Esophagus muscularis mucosa (tissue), 4 donors: ENCODE measurements around the gene BMP2K. TPM values are rescaled to one million over a fixed set of nuclear protein-coding genes. Genes with fewer than 3 reads are reported as not detected.

ENCODE experiments used
- DNase-seq: peaks from one replicate; pipeline ENCODE4 v3.0.0-alpha.2; 2017; ENCODE audit errors: extremely low spot score
- H3K27ac ChIP-seq, 4 donors: fragments of 200-600 bp; sonication (generic); replicated peaks in 1 of 4; 1 replicate in 3 of 4; 2 replicates in 1 of 4; pipeline ENCODE4 v1.5.1; 2016 to 2019; ENCODE audit warnings: mild to moderate bottlenecking in 1 of 4
- H3K27me3 ChIP-seq, 4 donors: fragments of 200-600 bp; sonication (generic); one replicate each; pipeline versions ENCODE4 v1.5.1 to v1.6.0; 2016 to 2019
- H3K36me3 ChIP-seq, 4 donors: fragments of 200-600 bp; sonication (generic); one replicate each; pipeline ENCODE4 v1.5.1; 2016 to 2019
- H3K4me1 ChIP-seq, 4 donors: fragments of 200-600 bp; sonication (generic); one replicate each; pipeline ENCODE4 v1.5.1; 2016 to 2019
- H3K4me3 ChIP-seq, 4 donors: fragments of 200-600 bp; sonication (generic); 1 replicate in 2 of 4; 2 replicates in 2 of 4; pipeline ENCODE4 v1.5.1; 2016 to 2019; ENCODE audit warnings: mild to moderate bottlenecking in 4 of 4, moderate library complexity in 1 of 4
- H3K9me3 ChIP-seq, 4 donors: fragments of 200-600 bp; sonication (generic); 1 replicate in 3 of 4; 2 replicates in 1 of 4; pipeline ENCODE4 v1.5.1; 2016 to 2019
- EP300 ChIP-seq: sonication (generic); formaldehyde crosslinking; IDR thresholded peaks from one replicate; pipeline ENCODE4 v1.6.1; 2017; ENCODE audit warnings: antibody characterized with exemption
- POLR2A ChIP-seq: fragments of 450-650 bp; IDR thresholded peaks from one replicate; pipeline ENCODE4 v1.6.1; 2017; ENCODE audit warnings: antibody characterized with exemption, moderate library complexity, mild to moderate bottlenecking, low read depth
- POLR2AphosphoS5 ChIP-seq, 2 donors: sonication (generic); formaldehyde crosslinking; IDR thresholded peaks; one replicate each; pipeline ENCODE4 v1.6.1; 2017; ENCODE audit warnings: antibody characterized with exemption in 2 of 2
- WGBS: methylation state at CpG from one replicate; pipeline ENCODE4 v1.1.5; 2018; 5-methylcytosine and 5-hydroxymethylcytosine counted together
- intact Hi-C: fragments of 100-400 bp; cut with DNase I; formaldehyde crosslinking; loops from one replicate; pipeline ENCODE4 v1.15.1; 2023
- total RNA-seq, 4 donors: library from RNA; depleted of rRNA; stranded (reverse); fragments of >200 nt; gene quantifications; one replicate each; pipeline versions ENCODE4 v1.1.0 to v1.2.1, GENCODE V29; 2016
- TF ChIP-seq, protein P1 (sequence below), 3 experiments: fragments of 200-600 bp in 2 of 3; fragments of 450-650 bp in 1 of 3; sonication (generic) in 2 of 3; IDR thresholded peaks; one replicate each; pipeline ENCODE4 v1.5.1; 2017 to 2019; ENCODE audit warnings: antibody characterized with exemption in 3 of 3, mild to moderate bottlenecking in 2 of 3, moderate library complexity in 1 of 3

BMP2K gene
- total RNA-seq, 4 donors from 2014 or later, result 42.5 to 53.0 (median 45.0) TPM

DNA sequence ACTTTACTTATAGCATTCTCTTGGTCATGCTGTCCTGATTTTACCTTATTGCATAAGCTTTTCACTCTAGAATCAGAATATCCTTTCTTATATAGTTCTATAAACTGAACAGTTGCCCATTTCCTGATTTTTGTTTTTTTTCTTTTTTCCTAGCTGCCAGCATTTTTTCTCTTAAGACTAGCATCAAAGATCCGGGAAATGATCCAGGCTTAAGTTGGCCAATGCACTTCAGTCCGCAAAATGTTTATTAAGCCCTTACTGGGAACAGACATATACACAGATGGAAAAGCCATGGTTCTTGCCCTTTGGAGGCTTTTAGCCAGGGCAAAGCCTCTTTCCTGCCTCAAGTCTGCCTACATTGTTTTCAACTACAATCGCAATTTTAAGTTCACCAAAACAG, 10.1 kb upstream of the BMP2K start:
- TF ChIP-seq, protein P1, sequence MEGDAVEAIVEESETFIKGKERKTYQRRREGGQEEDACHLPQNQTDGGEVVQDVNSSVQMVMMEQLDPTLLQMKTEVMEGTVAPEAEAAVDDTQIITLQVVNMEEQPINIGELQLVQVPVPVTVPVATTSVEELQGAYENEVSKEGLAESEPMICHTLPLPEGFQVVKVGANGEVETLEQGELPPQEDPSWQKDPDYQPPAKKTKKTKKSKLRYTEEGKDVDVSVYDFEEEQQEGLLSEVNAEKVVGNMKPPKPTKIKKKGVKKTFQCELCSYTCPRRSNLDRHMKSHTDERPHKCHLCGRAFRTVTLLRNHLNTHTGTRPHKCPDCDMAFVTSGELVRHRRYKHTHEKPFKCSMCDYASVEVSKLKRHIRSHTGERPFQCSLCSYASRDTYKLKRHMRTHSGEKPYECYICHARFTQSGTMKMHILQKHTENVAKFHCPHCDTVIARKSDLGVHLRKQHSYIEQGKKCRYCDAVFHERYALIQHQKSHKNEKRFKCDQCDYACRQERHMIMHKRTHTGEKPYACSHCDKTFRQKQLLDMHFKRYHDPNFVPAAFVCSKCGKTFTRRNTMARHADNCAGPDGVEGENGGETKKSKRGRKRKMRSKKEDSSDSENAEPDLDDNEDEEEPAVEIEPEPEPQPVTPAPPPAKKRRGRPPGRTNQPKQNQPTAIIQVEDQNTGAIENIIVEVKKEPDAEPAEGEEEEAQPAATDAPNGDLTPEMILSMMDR (IDR thresholded peaks at IDR 0.05), result no peak
- H3K27me3 ChIP-seq, result no peaks in the 10 kb centered on the region
- intact Hi-C loops, result no loop called here
- no peak overlapping the region for H3K27ac ChIP-seq
- no peak for DNase-seq
- H3K4me1 ChIP-seq, result peaks cover 0 to 13% (median 8%) of the 10 kb centered on the region in 4 donors
- no peak overlapping the region for H3K4me3 ChIP-seq
- H3K36me3 ChIP-seq, result no peaks in the 10 kb centered on the region
- no peaks in the 10 kb centered on the region for H3K9me3 ChIP-seq
- WGBS, result 33% methylated on average over 3 of the region's 3 CpGs

DNA sequence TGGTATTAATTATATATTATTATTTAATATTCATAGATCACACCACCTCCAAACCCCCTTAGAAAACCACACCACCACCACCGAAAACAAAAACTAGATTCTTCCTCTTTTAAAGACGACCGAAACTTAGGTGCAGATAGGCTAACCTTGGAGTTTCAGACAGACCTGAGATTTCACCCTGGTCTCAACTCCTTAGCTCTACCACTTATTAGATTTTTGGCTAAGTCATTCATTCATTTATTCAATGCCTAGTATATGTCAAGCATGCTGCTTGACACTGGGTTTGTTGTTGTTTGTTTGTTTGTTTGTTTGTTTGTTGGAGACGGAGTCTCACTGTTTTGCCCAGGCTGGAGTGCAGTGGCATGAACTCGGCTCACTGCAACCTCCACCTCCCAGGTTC, 9.5 kb upstream of the BMP2K start:
- H3K4me1 ChIP-seq, result peaks cover 0 to 13% (median 8%) of the 10 kb centered on the region in 4 donors
- TF ChIP-seq POLR2A (no peak), EP300 (no peak), POLR2AphosphoS5 (IDR thresholded peaks at IDR 0.05) (no peak)
- TF ChIP-seq, protein P1 (IDR thresholded peaks at IDR 0.05), result no peak
- H3K9me3 ChIP-seq, result no peaks in the 10 kb centered on the region
- no peaks in the 10 kb centered on the region for H3K36me3 ChIP-seq
- no peak overlapping the region for H3K4me3 ChIP-seq
- intact Hi-C loops, result no loop called here
- no peak for DNase-seq
- no peaks in the 10 kb centered on the region for H3K27me3 ChIP-seq
- 92% methylated on average over 5 of the region's 5 CpGs for WGBS
- H3K27ac ChIP-seq, result no peak overlapping the region

DNA sequence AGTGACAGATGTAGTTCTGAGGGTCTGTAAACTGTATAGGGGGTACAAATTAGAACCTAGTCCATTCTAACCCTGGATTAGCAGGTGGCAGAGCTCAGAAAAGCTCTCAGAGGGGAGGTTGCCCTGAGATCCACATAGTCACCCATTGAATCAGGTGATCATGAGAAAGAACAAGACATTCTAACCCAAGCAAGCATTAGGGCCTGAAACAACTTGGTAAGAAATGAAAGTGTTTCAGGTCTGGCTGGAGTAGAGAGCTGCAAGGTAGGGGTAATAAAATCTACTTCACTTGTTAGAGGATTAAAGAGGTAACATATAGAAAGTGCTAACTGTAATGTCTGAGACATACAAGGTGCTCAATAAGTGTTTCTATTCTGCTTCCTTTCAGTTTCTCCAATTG, 8.8 kb upstream of the BMP2K start:
- Histone ChIP-seq H3K9me3 (no peaks in the 10 kb centered on the region), H3K36me3 (no peaks in the 10 kb centered on the region), H3K27me3 (no peaks in the 10 kb centered on the region), H3K27ac (no peak overlapping the region), H3K4me3 (no peak overlapping the region), H3K4me1 (peaks cover 0 to 13% (median 8%) of the 10 kb centered on the region in 4 donors)
- intact Hi-C loops, result no loop called here
- no peak for TF ChIP-seq POLR2A
- TF ChIP-seq EP300, result no peak
- TF ChIP-seq POLR2AphosphoS5 (IDR thresholded peaks at IDR 0.05), result no peak
- TF ChIP-seq, protein P1 (IDR thresholded peaks at IDR 0.05), result no peak
- no peak for DNase-seq

DNA sequence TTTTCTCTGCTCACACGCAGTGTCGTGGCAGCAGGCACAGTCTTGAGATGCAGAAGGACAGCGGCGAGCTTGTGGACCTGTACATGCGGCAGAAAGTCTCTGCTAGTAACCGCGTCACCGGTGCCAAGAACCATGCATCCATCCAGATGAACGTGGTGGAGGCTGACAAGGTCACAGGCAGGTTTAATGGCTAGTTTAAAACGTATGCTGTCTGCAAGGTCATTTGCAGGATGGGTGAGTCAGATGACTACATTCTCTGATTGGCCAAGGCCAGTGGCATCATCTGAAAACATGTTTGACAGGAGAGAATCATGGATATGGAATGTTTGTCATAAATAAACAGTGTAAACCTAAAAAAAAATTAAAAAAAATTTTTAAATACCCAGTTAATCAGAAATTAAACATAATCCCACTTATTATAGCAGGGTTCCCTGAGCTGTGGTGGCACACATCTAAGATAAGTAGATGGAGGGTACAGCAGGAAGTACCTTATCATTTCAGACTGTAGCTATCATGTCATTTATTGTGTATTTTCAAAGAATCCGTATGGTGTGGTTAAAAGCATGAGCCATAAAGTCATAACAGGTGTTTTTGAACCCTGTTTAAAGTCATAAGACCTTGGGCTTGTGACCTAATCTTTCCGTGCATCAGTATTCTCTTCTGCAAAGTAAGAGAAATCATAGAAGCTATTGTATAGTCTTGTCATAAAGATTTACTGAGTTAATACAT, 7.5 kb upstream of the BMP2K start:
- no peak overlapping the region for H3K4me3 ChIP-seq
- no peaks in the 10 kb centered on the region for H3K9me3 ChIP-seq
- no peak for DNase-seq
- no peaks in the 10 kb centered on the region for H3K27me3 ChIP-seq
- WGBS, result 80% methylated on average over 12 of the region's 12 CpGs
- no peak for TF ChIP-seq POLR2A
- TF ChIP-seq EP300, result no peak
- TF ChIP-seq, protein P1 (IDR thresholded peaks at IDR 0.05), result no peak
- TF ChIP-seq POLR2AphosphoS5 (IDR thresholded peaks at IDR 0.05), result no peak
- no peak overlapping the region for H3K27ac ChIP-seq
- H3K36me3 ChIP-seq, result no peaks in the 10 kb centered on the region
- intact Hi-C loops, result no loop called here
- peaks cover 0 to 13% (median 8%) of the 10 kb centered on the region in 4 donors for H3K4me1 ChIP-seq
